Prostate gland (tissue), 2 donors: ENCODE results near the gene PAPPA2. TPM values are rescaled to one million over a fixed set of nuclear protein-coding genes. Genes with fewer than 3 reads are reported as not detected.

ENCODE experiments used
- DNase-seq: peaks from one replicate; pipeline ENCODE4 v3.0.0-alpha.2; 2019; ENCODE audit warnings: low spot score
- H3K27ac ChIP-seq, 2 donors: fragments of 200-600 bp; sonication (generic); 2 replicates each; pipeline ENCODE4 v1.5.1; 2017 to 2019
- H3K27me3 ChIP-seq: fragments of 200-600 bp; sonication (generic); replicated peaks from 2 replicates; pipeline ENCODE4 v1.5.1; 2019; ENCODE audit not compliant: insufficient read depth
- H3K36me3 ChIP-seq, 2 donors: fragments of 200-600 bp; sonication (generic); 1 replicate in 1 of 2; 2 replicates in 1 of 2; pipeline versions ENCODE4 v1.5.1 to v1.8.1; 2017 to 2019
- H3K4me1 ChIP-seq: fragments of 200-600 bp; sonication (generic); replicated peaks from 2 replicates; pipeline ENCODE4 v1.5.1; 2019
- H3K4me3 ChIP-seq, 2 donors: fragments of 200-600 bp; sonication (generic); 2 replicates each; pipeline ENCODE4 v1.5.1; 2017 to 2019
- H3K9me3 ChIP-seq: fragments of 200-600 bp; sonication (generic); 2 replicates; pipeline ENCODE4 v1.5.1; 2017
- POLR2A ChIP-seq: fragments of 450-650 bp; IDR thresholded peaks from one replicate; pipeline ENCODE4 v1.6.1; 2016; ENCODE audit warnings: antibody characterized with exemption, mild to moderate bottlenecking
- POLR2AphosphoS5 ChIP-seq: sonication (generic); formaldehyde crosslinking; IDR thresholded peaks from one replicate; pipeline ENCODE4 v1.6.1; 2017; ENCODE audit warnings: antibody characterized with exemption
- WGBS: methylation state at CpG from one replicate; pipeline ENCODE4 v1.1.5; 2018; 5-methylcytosine and 5-hydroxymethylcytosine counted together
- intact Hi-C: fragments of 100-400 bp; cut with DNase I; formaldehyde crosslinking; loops from one replicate; pipeline ENCODE4 v1.14.2; 2022
- total RNA-seq, 2 donors: library from RNA; depleted of rRNA; stranded (reverse); fragments of >200 nt; gene quantifications; one replicate each; pipeline ENCODE4 v1.1.0, GENCODE V29; 2016
- TF ChIP-seq, protein P1 (sequence below), 4 experiments: fragments of 200-600 bp in 2 of 4; fragments of 450-650 bp in 2 of 4; sonication (generic) in 2 of 4; IDR thresholded peaks; 1 replicate in 3 of 4; 2 replicates in 1 of 4; pipeline ENCODE4 v1.5.1; 2016 to 2019; ENCODE audit warnings: antibody characterized with exemption in 4 of 4, mild to moderate bottlenecking in 2 of 4, moderate library complexity in 2 of 4

The PAPPA2 gene
- total RNA-seq, 2 donors from 2014 or later, result 0.36 to 1.9 TPM

DNA sequence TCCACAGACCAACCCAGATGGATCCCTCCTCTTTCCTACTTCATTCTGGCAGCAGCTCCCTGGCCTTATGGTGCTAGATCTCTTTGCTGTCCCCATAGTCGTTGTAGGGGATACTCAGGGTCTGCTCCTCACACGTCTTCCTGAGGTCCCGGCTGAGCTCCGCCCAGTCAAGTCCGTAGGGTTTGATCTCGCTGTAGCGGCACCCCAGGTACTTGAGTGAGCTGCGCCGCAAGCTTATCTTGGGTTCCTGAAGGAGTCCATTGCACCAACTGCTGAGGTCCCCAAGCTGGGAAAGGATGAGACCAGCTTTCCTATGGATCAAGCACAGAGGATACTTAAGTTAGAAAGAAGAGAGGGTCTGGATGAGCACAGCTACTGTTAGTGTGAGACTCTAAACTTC, 401.2 kb downstream of the PAPPA2 start:
- no peaks in the 10 kb centered on the region for H3K4me1 ChIP-seq
- no peak overlapping the region for H3K4me3 ChIP-seq
- H3K27me3 ChIP-seq, result no peaks in the 10 kb centered on the region
- no peaks in the 10 kb centered on the region for H3K36me3 ChIP-seq
- H3K27ac ChIP-seq, result no peak overlapping the region
- no peak for DNase-seq
- WGBS, result 92% methylated on average over 9 of the region's 9 CpGs
- H3K9me3 ChIP-seq, result no peaks in the 10 kb centered on the region
- no peak for TF ChIP-seq POLR2AphosphoS5
- no peak for TF ChIP-seq POLR2A
- TF ChIP-seq, protein P1, sequence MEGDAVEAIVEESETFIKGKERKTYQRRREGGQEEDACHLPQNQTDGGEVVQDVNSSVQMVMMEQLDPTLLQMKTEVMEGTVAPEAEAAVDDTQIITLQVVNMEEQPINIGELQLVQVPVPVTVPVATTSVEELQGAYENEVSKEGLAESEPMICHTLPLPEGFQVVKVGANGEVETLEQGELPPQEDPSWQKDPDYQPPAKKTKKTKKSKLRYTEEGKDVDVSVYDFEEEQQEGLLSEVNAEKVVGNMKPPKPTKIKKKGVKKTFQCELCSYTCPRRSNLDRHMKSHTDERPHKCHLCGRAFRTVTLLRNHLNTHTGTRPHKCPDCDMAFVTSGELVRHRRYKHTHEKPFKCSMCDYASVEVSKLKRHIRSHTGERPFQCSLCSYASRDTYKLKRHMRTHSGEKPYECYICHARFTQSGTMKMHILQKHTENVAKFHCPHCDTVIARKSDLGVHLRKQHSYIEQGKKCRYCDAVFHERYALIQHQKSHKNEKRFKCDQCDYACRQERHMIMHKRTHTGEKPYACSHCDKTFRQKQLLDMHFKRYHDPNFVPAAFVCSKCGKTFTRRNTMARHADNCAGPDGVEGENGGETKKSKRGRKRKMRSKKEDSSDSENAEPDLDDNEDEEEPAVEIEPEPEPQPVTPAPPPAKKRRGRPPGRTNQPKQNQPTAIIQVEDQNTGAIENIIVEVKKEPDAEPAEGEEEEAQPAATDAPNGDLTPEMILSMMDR (IDR thresholded peaks at IDR 0.05), result no peak
- intact Hi-C loops, result no loop called here

DNA sequence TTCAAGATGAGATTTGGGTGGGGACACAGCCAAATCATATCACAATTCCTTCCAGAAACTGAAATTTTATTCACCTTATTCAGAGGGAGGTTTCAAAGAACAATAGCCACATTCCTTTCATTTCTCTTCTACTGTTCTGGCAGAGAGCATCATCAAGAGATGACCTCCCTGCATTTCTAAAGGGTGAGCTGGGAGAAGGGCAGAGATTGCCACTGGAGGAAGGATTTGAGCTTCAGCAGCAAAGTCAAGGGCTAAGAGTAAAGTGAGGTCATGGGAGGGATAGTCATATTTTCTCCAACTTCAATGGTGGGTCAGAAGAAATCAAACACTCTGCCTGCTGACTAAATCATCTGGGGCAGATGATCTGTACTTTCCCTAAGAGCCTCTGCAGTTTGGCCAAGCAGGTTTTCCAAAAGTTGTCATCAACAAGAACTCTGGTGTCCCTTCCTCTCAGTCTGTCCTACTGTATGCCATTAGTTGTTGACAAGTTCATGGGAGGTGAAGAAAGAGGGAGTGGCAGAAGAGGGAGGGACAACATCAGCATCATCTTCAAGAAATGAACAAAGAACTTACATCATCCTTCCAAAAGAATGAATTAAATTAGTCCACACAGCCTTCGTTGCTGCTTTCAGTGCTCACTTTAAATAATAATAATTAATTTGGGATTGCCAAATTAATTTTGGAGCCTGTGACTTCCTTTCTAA, 403.2 kb downstream of the PAPPA2 start:
- no peak for TF ChIP-seq POLR2AphosphoS5
- TF ChIP-seq, protein P1 (IDR thresholded peaks at IDR 0.05), result no peak
- TF ChIP-seq POLR2A, result no peak
- WGBS, result 82% methylated on average over 1 of the region's 1 CpG
- intact Hi-C loops, result no loop called here

DNA sequence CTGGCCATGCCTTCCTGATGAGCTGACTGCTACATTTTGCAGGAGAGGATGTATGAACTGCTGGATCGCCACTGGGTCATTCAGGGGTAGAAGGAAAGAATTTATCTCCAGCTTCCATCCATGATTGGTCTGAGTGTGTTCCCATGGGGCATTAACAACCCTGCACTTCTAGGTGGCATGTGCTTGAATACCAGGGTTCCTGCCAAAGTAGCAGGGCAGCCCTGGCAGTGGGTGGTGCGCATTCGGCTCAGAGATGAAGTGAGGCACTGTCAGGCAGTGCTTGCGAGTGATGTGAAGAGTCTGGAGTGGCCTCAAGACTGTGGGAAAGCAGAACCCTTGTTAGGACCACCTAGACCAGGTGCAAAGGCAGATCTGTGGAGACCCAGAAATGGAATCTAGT, 406.6 kb downstream of the PAPPA2 start:
- Histone ChIP-seq H3K4me1 (no peaks in the 10 kb centered on the region), H3K36me3 (no peaks in the 10 kb centered on the region), H3K27me3 (no peaks in the 10 kb centered on the region), H3K9me3 (no peaks in the 10 kb centered on the region), H3K4me3 (no peak overlapping the region), H3K27ac (no peak overlapping the region)
- intact Hi-C loops, result no loop called here
- TF ChIP-seq POLR2AphosphoS5 (no peak), POLR2A (no peak)
- TF ChIP-seq, protein P1 (IDR thresholded peaks at IDR 0.05), result no peak
- WGBS, result 90% methylated on average over 4 of the region's 4 CpGs
- no peak for DNase-seq

More for the DNA sequence above, 403.2 kb downstream of the PAPPA2 start:
- no peaks in the 10 kb centered on the region for H3K27me3 ChIP-seq
- no peaks in the 10 kb centered on the region for H3K4me1 ChIP-seq
- H3K4me3 ChIP-seq, result no peak overlapping the region
- no peak for DNase-seq
- no peaks in the 10 kb centered on the region for H3K36me3 ChIP-seq
- no peak overlapping the region for H3K27ac ChIP-seq
- no peaks in the 10 kb centered on the region for H3K9me3 ChIP-seq

DNA sequence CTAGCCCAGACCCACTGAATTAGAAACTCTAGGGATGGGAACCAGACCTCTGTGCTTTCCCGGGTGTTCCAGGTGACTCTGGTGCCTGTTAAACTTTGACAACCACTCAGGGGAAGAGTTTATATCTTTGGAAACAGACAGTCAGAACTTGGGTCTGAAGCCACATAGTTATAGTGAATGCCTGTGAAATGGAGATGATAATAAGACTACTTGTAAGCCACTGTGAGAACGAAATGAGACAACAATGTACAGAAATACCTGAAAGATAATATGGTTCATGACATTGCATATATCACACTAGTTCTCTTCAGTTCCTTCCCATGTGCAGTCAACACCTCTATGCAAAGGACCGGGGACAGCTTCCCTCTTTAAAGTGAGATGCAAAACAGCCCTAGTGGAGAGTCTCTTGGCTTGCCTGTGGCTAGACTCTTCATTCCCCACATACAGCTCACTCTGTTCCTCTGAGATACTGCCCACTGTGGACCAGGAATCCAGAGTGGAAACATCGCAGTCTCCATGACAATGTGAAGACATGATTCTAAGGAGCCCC, 414.1 kb downstream of the PAPPA2 start:
- Histone ChIP-seq H3K4me1 (no peaks in the 10 kb centered on the region), H3K9me3 (no peaks in the 10 kb centered on the region), H3K4me3 (no peak overlapping the region), H3K36me3 (no peaks in the 10 kb centered on the region), H3K27ac (no peak overlapping the region), H3K27me3 (no peaks in the 10 kb centered on the region)
- DNase-seq, result no peak
- TF ChIP-seq POLR2A, result no peak
- no peak for TF ChIP-seq POLR2AphosphoS5
- TF ChIP-seq, protein P1 (IDR thresholded peaks at IDR 0.05), result no peak
- intact Hi-C loops, result no loop called here
- WGBS, result 86% methylated on average over 4 of the region's 4 CpGs

DNA sequence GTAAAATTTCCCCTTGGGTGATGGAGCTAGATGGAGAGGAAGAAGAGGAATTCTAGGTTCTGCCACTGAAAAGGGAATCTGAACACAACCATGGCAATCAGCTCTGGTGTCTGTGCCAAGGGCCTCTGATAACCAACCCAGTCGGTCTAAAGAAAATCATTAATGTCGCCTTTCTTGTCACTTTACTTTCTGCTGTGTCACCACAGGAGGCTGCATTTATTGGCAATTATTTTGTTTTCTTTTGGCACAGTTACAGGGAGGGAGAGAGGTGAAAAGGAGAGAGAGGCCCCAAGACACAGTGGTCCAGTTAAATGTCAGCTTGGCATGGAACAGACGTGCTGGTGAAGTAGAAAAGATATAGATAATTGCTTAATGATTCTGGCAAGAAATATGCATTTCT, 414.6 kb downstream of the PAPPA2 start:
- Histone ChIP-seq H3K36me3 (no peaks in the 10 kb centered on the region), H3K4me1 (no peaks in the 10 kb centered on the region), H3K27me3 (no peaks in the 10 kb centered on the region), H3K4me3 (no peak overlapping the region), H3K27ac (no peak overlapping the region), H3K9me3 (no peaks in the 10 kb centered on the region)
- TF ChIP-seq, protein P1 (IDR thresholded peaks at IDR 0.05), result no peak
- no peak for TF ChIP-seq POLR2AphosphoS5
- no peak for TF ChIP-seq POLR2A
- WGBS, result 66% methylated on average over 3 of the region's 3 CpGs
- no peak for DNase-seq
- intact Hi-C loops, result no loop called here
